AG20443 (cell line): ENCODE data around the gene HYOU1.
"Not testable (repeated sequence)": the region's sequence is repeated elsewhere in the genome, so short reads cannot be mapped to it uniquely, and the experiment has no call there.

Experiments used
- DNase-seq: peaks from one replicate; pipeline ENCODE4 v3.0.0; 2012; ENCODE audit warnings: low spot score, mixed read lengths

The HYOU1 gene

DNA sequence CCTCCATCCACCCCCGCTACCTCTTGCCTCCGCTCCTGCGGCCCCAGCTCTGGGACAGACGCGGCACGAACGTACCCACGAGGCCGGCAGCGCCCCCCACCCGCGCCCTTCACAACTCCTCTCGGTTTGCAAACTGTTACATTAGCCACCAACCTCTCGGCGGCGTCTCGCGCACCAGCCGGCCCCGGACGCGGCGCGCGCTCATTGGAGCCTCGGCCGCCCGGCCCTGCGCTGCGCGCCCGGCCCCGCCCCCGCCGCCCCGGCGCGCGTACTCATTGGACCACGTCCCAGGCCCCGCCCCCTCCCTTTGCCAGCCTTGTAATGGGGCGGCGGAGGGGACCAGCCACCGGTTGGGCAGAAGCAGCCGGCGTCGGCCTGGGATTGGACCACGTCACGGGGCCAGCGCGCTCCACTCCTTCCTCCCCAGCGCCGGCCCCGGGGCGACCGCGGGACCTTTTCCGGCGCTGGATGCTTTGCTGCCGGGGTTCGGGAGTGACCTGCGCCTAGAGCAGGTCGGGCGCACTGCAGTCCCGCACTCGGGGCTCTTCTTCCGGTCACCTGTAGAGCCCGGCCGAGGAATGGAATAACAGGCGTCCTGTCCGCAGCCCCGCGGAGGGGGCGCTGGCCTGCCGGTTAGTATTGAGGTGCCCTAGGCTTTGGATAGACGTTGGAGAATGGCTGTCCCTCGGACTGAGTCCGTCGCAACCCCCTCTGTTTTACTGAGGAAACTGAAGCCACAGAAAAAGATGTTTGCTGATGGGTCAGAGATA lies at the start of gene HYOU1:
Gene HYOU1, minus strand, starts transcription at position 206 of the 770 bp plus-strand sequence. CDS start 1,045 bp downstream, outside the sequence.
- DNase-seq: peak; percentile 98

- DNase-seq: no peak
These were observed 46.8 kb upstream of the HYOU1 start for GRCh38 chr11:119103793-119104192.

- DNase-seq: not testable (repeated sequence)
These were observed 46.2 kb upstream of the HYOU1 start for GRCh38 chr11:119103161-119103664.

DNA sequence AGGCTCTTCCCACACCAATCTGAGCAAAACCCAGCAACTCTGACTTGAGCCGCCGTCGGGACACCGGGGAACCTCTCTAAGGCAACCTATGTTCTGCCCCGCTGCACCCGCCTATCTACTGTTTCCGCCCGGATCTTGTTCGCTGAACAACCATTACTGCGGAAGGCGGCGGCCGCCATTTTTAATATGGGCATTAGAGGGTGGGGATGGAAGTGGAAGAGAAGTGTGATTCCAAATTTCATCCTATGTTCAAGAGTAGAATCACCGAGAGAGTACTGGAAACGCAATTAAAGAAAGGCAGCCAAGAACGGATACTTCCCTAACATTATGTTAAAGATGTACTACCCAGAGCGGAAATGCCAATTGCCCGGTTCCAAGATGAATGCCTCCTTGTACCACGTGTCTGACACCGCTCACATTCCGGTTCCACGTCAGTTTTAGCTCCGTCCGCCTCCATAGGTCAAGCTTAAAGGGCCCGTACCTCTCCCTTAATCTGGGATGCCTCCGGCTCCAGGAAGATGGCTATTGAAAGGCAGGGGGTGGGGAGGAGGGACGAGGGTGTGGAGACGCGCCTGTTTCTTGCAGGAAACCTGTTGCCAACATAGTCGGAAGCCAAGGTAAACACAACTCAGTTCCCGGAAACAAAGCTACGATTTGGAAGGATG lies 44.9 kb upstream of the HYOU1 start, which contains the start of gene DPAGT1:
Gene DPAGT1, minus strand, starts transcription at position 95 of the 665 bp plus-strand sequence. CDS start 198 bp downstream, outside the sequence.
- DNase-seq: peak; percentile 83

DNA sequence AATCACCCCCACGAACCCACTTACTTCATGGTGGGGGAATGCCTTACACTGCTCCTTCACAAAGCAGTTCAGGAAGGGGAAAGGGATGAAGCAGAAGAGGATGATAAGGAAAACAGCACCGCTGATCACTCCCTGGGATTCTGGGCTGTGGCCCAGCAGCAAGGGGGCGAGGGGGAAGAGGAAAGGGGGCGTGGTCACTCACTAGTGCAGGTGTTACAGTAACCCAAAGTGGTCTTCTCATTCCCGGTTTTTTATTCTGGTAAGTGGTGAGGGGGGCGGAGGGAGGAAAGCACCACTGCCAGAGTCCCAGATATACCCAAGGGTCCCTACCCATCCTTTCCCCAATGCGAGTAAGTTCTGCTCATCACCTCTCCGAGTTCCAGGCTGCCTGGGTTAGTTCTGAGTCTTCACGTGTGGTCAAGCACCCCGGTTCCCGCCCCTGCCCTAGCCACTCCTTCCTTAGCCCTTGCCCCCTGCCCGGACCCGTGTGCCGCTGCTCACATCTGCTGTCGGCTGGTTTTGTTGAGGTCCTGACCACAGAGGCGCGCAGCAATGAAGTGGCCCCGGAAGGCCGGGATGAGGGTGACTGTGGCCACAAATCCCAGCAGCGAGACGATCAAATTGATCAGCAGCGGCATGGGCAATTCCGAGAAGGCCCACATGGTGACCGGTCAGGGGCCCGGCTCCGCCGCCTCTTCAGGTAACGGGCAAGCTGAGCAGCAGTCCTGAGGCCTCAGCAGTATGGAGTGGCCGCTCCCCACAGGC lies 44.2 kb upstream of the HYOU1 start:
- DNase-seq: no peak

GRCh38 chr11:119100246-119100970 lies 43.4 kb upstream of the HYOU1 start:
- DNase-seq: peak; percentile 40

DNA sequence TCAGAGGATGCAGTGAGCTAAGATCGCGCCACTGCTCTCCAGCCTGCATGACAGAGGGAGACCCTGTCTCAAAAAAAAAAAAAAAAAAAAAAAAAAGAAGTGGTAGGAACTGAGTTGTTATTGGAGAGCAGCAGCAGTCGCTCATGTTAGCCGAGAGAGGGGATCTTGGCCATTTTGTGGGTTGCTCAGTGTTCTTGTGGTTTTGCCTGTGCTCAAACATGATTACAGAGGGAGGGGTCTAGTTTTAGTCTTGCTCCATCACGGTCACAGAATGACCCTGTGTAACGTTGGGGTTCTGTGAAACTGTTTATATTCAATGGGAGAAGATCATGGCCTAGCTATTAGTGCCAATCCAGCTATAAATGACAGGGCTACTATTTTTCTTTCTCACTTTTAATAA lies 42.7 kb upstream of the HYOU1 start:
- no peak for DNase-seq

DNA sequence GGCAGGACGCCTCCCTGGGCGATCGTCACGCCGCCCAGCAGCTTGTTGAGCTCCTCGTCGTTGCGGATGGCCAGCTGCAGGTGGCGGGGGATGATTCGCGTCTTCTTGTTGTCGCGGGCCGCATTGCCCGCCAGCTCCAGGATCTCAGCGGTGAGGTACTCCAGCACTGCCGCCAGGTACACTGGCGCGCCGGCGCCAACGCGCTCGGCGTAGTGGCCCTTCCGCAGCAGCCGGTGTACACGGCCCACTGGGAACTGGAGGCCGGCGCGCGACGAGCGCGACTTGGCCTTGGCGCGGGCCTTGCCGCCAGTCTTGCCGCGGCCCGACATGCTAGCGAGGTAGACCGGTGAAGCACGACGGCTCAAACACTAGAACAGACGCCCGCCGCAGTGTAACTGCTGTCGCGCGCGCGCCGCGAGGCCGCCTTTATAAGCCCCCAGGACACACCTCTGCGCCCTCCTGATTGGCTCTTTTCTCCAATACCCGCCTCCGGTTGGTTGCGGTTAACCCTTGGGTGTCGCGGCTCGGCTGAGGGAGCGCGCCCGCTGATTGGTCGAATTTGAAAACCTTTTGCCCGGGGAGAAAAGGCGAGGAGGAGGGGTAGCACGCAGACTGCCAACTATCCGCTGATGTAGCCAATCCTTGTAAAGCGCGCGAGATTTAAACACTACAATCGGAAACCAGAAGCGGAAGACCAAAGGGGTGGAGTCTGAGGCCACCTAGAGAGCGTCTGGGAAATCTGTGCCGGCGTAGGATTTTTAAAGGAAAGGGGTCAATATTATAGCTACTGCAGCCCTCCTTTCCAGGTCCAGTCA lies 38.3 kb upstream of the HYOU1 start:
- peak; percentile 98 for DNase-seq

- peak; percentile 78 for DNase-seq
These were observed 37.7 kb upstream of the HYOU1 start for GRCh38 chr11:119094816-119095065.

DNA sequence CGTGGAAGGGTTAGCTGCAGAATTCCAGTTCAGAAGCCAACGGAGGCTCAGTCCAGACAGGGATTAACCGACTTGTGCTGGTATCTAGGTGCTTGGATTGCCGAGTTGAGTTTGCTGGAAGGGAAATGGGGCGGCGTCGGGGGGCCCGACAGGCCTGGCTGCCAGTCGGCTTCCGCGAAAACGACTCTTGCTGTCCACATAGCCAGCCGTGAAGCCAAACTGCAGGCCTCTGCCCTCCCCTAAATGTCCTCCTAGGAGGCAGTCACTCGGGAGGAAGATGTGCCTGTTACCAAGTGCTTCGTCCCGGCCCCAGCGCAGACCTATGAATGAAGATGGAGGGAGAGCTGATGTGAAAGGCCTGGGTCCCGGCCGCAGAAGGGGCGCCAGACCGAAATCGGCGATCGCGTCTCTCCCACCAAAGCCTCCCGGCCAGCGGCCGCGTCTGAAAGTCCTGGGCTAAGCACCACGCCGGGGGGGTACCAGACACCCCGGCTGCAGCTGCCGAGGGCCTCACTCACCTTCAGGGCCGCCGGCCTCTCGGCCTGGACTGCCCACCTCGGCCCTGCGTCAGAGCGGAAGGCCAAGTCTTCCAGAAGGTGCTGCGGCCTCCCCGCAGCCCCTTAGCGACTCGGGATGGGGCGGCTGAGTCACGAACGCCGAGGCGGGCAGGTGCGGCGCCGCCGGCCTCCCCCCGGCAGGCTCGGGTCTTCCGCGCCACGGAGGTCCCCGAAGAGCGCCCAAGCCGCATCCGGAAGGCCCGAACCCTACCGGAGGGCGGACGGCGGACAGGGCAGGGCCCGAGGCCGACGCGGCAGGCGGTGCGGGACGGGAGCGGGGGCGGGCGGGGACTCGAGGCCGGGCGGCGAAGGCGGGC lies 37.2 kb upstream of the HYOU1 start:
- peak; percentile 33 for DNase-seq

DNA sequence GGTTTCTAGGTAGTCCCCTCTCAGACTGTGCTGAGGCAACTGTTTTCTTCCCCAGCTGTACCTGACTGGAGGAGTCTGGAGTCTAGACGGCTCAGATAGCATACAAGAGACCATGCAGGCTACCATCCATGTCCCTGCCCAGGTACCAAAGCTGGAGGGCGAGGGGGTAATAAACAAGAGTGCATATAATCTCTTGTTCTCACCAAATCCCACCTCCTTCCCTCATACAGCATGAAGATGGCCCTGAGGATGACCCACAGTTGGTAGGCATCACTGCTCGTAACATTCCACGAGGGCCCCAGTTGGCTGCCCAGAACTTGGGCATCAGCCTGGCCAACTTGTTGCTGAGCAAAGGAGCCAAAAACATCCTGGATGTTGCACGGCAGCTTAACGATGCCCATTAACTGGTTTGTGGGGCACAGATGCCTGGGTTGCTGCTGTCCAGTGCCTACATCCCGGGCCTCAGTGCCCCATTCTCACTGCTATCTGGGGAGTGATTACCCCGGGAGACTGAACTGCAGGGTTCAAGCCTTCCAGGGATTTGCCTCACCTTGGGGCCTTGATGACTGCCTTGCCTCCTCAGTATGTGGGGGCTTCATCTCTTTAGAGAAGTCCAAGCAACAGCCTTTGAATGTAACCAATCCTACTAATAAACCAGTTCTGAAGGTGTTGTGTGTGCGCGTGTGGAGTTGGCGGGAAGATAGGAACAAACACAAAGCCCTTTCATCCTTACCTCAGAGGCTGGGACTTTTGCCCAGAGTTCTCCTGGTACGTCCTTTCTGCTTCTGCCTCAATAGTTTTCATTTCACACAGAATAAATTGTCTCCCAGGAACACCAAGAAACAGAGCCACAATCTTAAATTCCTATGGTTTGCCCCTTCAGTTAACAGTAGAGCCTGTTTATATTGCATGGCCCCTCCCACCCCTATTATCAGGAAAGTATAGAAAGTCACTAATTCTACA lies 36.2 kb upstream of the HYOU1 start:
- no peak for DNase-seq

GRCh38 chr11:119091966-119092879 lies 35.2 kb upstream of the HYOU1 start:
- DNase-seq: no peak

DNA sequence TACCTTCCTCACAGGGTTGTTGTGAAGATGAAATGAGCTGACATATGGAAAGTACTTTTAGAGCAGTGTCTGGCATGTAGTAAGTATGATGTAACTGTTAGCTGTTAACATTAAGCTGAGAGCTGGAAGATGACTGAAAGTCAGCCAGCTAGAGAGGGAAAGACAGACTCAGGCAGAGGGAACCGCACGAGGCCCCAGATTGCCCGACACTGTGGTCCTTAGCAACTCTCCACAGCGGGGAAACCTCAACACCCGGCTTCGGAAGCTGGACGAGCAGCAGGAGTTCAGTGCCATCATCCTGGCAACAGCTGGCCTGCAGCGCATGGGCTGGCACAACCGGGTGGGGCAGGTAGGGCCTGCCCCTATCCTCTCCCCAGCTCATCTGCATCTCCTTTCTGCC lies 34.2 kb upstream of the HYOU1 start:
- no peak for DNase-seq

- no peak for DNase-seq
These were observed 32.3 kb upstream of the HYOU1 start for GRCh38 chr11:119089319-119089718.

DNA sequence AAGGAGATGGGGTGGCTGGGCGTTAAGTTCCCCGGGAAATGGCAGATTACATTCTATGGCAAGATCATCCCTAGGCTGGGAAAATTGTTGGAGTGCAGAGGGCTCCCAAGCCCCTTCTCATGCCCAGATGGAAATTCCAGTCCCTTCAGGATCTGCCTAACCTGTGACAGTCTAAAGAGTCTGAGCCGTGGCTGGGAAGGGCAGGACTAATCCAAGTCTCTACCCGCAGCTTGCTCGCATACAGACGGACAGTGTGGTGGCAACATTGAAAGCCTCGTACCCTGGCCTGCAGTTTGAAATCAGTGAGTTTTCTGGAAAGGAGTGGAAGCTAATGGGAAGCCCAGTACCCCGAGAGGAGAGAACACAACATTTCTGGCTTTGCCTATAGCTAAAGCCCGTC lies 31.4 kb upstream of the HYOU1 start:
- DNase-seq: no peak

DNA sequence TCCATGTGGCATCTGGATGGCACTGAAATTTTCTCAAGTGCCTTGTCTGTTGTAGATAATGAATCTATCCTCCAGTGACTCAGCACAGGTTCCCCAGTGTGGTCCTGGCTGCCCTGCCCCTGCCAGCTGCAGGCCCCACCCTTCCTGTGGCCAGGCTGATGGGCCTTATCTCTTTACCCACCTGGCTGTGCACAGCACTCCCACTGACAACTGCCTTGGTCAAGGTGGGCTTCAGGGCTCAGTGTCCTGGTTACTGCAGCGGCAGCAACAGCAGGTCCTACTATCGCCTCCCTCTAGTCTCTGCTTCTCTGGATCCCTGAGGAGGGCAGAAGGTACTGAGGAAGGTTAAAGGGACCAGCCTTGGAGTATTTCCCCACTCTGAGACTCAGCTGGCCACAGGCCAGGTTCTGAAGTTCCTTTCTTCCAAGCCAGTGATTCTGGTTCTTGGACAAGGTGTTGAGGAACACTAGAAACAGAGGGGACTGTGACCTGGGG lies 30.8 kb upstream of the HYOU1 start:
- no peak for DNase-seq

DNA sequence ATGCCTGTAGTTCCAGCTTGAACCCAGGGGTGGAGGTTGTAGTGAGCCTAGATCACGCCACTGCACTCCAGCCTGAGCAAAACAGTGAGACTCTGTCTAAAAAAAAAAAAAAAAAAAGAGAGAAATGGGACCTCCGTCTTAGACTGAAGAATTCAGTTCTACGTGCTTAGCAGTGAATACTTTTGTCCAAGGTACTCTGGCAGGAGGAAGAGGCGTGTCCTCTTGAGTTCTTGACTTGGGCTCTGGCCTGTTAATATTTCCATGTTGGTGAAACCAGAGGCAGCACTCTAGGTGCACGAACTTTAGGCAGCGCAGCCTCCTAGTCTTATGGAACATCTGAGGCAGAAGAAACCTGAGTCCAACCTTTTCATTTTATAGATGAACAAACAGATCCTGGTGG lies 30.1 kb upstream of the HYOU1 start:
- DNase-seq: no peak

GRCh38 chr11:119085437-119085847 lies 28.4 kb upstream of the HYOU1 start:
- peak; percentile 20 for DNase-seq
